Measurements from ENCODE around the gene COX5A. TPM values are rescaled to one million over a fixed set of nuclear protein-coding genes. Genes with fewer than 3 reads are reported as not detected.

COX5A gene
- total RNA-seq, 4 donors from 2014 or later, result 103 to 235 (median 166) TPM

GRCh38 chr15:74870436-74871215, 67.2 kb downstream of the COX5A start:
- Histone ChIP-seq H3K27ac (peak overlapping the region; percentile 7 to 78 (median 67)), H3K27me3 (no peaks in the 10 kb centered on the region), H3K9me3 (no peaks in the 10 kb centered on the region), H3K4me1 (peaks cover 46 to 71% of the 10 kb centered on the region in 2 donors), H3K36me3 (no peaks in the 10 kb centered on the region), H3K4me3 (replicated peaks in 1 of 3) (no peak overlapping the region)
- intact Hi-C loops (cut with DNase I), result no loop called here
- DNase-seq, result no peak
- 49 to 54% methylated on average over 6 of the region's 6 CpGs for WGBS, 2 donors
- TF ChIP-seq CTCF (IDR thresholded peaks at IDR 0.05) (no peak), POLR2A (IDR thresholded peaks at IDR 0.05) (no peak)

Small RNA genes within 50 kb of the gene (small RNA-seq; reads per million reads assigned to genes)
- gene RF00019, result not detected

Other genes starting within 250 kb of the COX5A start
- gene EDC3, start 242.0 kb downstream of the COX5A start, total RNA-seq, result 10 to 100 TPM; 16.3 to 64.7 (median 25.7) TPM
- under 1 TPM in 2 of 4 donors, not detected in 2; 0.54 to 0.78 TPM for gene CYP1A1, start 212.5 kb downstream of the COX5A start, total RNA-seq
- gene CYP1A2, start 189.2 kb downstream of the COX5A start, total RNA-seq, result 1 to 10 TPM; 1.3 to 9.9 (median 2.9) TPM
- 10 to 100 TPM; 18.2 to 24.3 (median 20.3) TPM for gene CSK, start 156.0 kb downstream of the COX5A start, total RNA-seq
- 1 to 10 TPM in 1 of 4 donors, not detected in 3; 3.5 TPM for gene LMAN1L, start 125.2 kb downstream of the COX5A start, total RNA-seq
- not detected for gene CPLX3, start 111.4 kb downstream of the COX5A start, total RNA-seq
- gene ULK3, start 94.9 kb downstream of the COX5A start, total RNA-seq, result 10 to 100 TPM; 40.9 to 91.1 (median 74.7) TPM
- 100 to 1,000 TPM in 2 of 4 donors, 10 to 100 TPM in 2; 59.3 to 129 (median 104) TPM for gene SCAMP2, start 64.7 kb downstream of the COX5A start, total RNA-seq
- gene MPI, start 48.0 kb downstream of the COX5A start, total RNA-seq, result 10 to 100 TPM; 72.2 to 91.1 (median 88.5) TPM
- 100 to 1,000 TPM in 1 of 4 donors, 10 to 100 TPM in 3; 72.1 to 136 (median 88.2) TPM for gene FAM219B, start 31.2 kb downstream of the COX5A start, total RNA-seq
- 10 to 100 TPM; 14.2 to 23.1 (median 16.4) TPM for gene RPP25, start 18.7 kb upstream of the COX5A start, total RNA-seq
- gene SCAMP5, start 57.5 kb upstream of the COX5A start, total RNA-seq, result 10 to 100 TPM in 2 of 4 donors, 1 to 10 TPM in 2; 7.6 to 16.7 (median 10.1) TPM
- 10 to 100 TPM in 3 of 4 donors, 1 to 10 TPM in 1; 3.5 to 31.2 (median 20.6) TPM for gene PPCDC, start 85.5 kb upstream of the COX5A start, total RNA-seq